Measurements from ENCODE around the gene STRA8. TPM values are rescaled to one million over a fixed set of nuclear protein-coding genes. Genes with fewer than 3 reads are reported as not detected.

Gene STRA8
- polyA plus RNA-seq, 1 donor from 2014 or later: not detected

DNA sequence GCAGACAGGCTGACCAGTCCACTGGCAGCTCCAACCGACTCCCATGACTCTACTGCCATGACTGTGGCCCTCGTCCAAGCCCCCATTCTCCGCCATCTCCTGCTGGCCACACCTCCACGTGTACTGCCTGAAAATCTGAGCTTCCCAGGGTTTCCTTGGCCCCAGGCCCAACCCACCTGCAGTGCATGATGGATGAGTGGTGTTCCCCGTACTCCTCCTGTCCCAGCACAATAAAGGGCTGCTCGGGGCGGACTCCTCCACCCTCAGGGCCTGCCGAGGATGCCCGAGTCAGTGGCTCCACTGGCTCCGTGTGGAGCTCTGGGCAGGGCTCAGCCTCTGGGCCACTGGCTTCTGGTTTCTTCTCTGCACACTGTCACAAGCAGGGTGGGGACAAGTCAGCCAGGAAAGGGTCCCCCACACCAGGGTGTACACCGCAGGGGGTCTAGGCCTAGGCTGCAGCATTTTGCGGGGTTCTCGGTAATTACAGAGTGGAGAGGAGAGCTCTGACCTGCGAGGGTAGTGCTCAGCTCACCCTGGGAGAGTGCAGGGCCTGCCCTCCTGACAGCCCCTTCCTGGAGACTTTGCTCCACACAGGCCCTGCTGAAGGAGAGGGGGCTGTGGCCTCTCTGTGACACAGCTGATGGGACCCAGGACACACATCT lies 37.5 kb upstream of the STRA8 start:
- H3K4me3 Mint-ChIP-seq: no peak overlapping the region
- no peak overlapping the region for H3K27ac Mint-ChIP-seq
- peaks cover 0 to 3% (median 2%) of the 10 kb centered on the region in 3 donors for H3K4me1 Mint-ChIP-seq
- peaks cover 18% of the 10 kb centered on the region for H3K36me3 Mint-ChIP-seq
- no peaks in the 10 kb centered on the region for H3K9me3 Mint-ChIP-seq
- no peaks in the 10 kb centered on the region for H3K27me3 Mint-ChIP-seq

DNA sequence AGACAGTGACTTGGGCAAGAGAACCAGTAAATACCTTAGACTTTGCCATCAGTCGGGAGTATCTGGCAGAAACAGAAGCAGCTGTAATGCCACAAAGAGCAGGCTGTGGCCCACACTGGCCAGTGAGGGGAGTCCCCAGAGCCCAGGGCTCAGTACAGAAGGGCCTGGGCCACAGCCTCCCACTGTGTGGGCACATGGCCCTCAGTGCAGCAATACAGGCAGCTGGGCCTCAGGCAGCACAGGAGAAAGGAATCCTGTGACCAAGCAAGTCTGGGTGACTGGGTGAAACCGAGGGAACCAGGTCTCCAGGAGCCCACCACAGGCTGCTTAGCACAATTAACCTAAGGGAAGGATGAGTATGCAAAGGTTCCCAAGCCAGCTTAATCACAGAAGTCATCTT lies 36.3 kb upstream of the STRA8 start:
- Mint-ChIP-seq H3K4me3 (no peak overlapping the region), H3K4me1 (peaks cover 2 to 5% (median 4%) of the 10 kb centered on the region in 3 donors), H3K9me3 (no peaks in the 10 kb centered on the region), H3K27me3 (no peaks in the 10 kb centered on the region), H3K36me3 (peaks cover 18% of the 10 kb centered on the region), H3K27ac (no peak overlapping the region)

- H3K27me3 Mint-ChIP-seq: no peaks in the 10 kb centered on the region
- H3K9me3 Mint-ChIP-seq: no peaks in the 10 kb centered on the region
- peak overlapping the region in 1 of 3 donors; percentile 13 for H3K27ac Mint-ChIP-seq
- H3K36me3 Mint-ChIP-seq: peaks cover 12% of the 10 kb centered on the region
- no peak overlapping the region for H3K4me3 Mint-ChIP-seq
- peaks cover 2 to 9% (median 5%) of the 10 kb centered on the region in 3 donors for H3K4me1 Mint-ChIP-seq
Measured at GRCh38 chr7:135197906-135198655, 35.6 kb upstream of the STRA8 start.

DNA sequence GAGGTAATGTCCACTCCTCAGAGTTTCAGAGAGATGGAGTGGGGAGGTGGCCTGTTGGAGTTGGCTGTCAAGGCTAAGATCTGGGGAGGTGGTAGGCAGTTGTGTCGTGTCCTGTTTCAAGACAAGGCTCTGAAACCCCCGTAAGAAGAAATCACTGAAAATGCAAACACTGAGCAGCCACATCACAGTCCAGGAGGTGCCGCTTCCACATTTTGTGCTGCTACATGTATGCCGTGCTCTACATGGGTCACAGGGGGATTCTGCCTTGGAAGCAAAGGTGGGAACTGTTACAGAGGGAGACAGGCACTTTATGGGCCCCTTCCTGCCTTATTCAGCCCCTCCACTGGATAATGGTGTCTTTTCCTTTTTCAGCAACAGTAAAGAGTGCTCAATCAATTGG lies 34.2 kb upstream of the STRA8 start:
- Mint-ChIP-seq H3K27me3 (no peaks in the 10 kb centered on the region), H3K4me3 (no peak overlapping the region), H3K27ac (no peak overlapping the region), H3K36me3 (peaks cover 7% of the 10 kb centered on the region), H3K4me1 (peaks cover 4 to 9% (median 7%) of the 10 kb centered on the region in 3 donors), H3K9me3 (no peaks in the 10 kb centered on the region)

GRCh38 chr7:135200821-135201331 lies 32.8 kb upstream of the STRA8 start:
- no peaks in the 10 kb centered on the region for H3K9me3 Mint-ChIP-seq
- peaks cover 7% of the 10 kb centered on the region for H3K36me3 Mint-ChIP-seq
- H3K27ac Mint-ChIP-seq: no peak overlapping the region
- no peaks in the 10 kb centered on the region for H3K27me3 Mint-ChIP-seq
- H3K4me1 Mint-ChIP-seq: peaks cover 4 to 9% (median 7%) of the 10 kb centered on the region in 3 donors
- H3K4me3 Mint-ChIP-seq: no peak overlapping the region

GRCh38 chr7:135201350-135201749 lies 32.3 kb upstream of the STRA8 start:
- H3K36me3 Mint-ChIP-seq: peaks cover 11% of the 10 kb centered on the region
- H3K9me3 Mint-ChIP-seq: no peaks in the 10 kb centered on the region
- peaks cover 4 to 9% (median 9%) of the 10 kb centered on the region in 3 donors for H3K4me1 Mint-ChIP-seq
- H3K27me3 Mint-ChIP-seq: no peaks in the 10 kb centered on the region
- H3K4me3 Mint-ChIP-seq: no peak overlapping the region
- H3K27ac Mint-ChIP-seq: no peak overlapping the region

- H3K27ac Mint-ChIP-seq: no peak overlapping the region
- peaks cover 24 to 32% (median 24%) of the 10 kb centered on the region in 3 donors for H3K4me1 Mint-ChIP-seq
- H3K36me3 Mint-ChIP-seq: peaks cover 9% of the 10 kb centered on the region
- H3K9me3 Mint-ChIP-seq: no peaks in the 10 kb centered on the region
- no peak overlapping the region for H3K4me3 Mint-ChIP-seq
- no peaks in the 10 kb centered on the region for H3K27me3 Mint-ChIP-seq
Measured at GRCh38 chr7:135204341-135204749, 29.3 kb upstream of the STRA8 start.

DNA sequence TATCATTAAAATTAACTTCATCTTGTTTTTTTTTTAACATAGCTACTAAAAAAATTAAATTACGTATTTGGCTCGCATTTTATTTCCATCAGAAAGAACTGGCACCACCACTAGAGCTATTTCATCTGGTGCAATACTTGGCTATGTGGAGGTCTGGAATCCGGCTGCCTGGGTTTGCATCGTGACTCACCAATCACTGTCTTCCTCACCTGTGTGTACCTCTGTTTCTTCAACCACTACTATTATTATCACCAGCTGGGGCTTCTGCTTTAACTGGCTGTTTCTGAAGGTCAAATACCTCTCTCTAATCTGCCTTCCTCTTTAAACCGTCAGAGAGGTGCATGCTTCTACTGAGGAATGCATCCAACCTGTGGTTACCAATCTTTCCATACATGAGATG lies 28.8 kb upstream of the STRA8 start:
- H3K36me3 Mint-ChIP-seq: peaks cover 4% of the 10 kb centered on the region
- peaks cover 24 to 36% (median 27%) of the 10 kb centered on the region in 3 donors for H3K4me1 Mint-ChIP-seq
- no peak overlapping the region for H3K4me3 Mint-ChIP-seq
- H3K27me3 Mint-ChIP-seq: no peaks in the 10 kb centered on the region
- H3K9me3 Mint-ChIP-seq: no peaks in the 10 kb centered on the region
- H3K27ac Mint-ChIP-seq: no peak overlapping the region

GRCh38 chr7:135205850-135206249 lies 27.8 kb upstream of the STRA8 start:
- H3K36me3 Mint-ChIP-seq: peaks cover 4% of the 10 kb centered on the region
- H3K27me3 Mint-ChIP-seq: no peaks in the 10 kb centered on the region
- no peak overlapping the region for H3K4me3 Mint-ChIP-seq
- peak overlapping the region in 1 of 3 donors; percentile 63 for H3K27ac Mint-ChIP-seq
- peaks cover 27 to 39% (median 28%) of the 10 kb centered on the region in 3 donors for H3K4me1 Mint-ChIP-seq
- no peaks in the 10 kb centered on the region for H3K9me3 Mint-ChIP-seq

DNA sequence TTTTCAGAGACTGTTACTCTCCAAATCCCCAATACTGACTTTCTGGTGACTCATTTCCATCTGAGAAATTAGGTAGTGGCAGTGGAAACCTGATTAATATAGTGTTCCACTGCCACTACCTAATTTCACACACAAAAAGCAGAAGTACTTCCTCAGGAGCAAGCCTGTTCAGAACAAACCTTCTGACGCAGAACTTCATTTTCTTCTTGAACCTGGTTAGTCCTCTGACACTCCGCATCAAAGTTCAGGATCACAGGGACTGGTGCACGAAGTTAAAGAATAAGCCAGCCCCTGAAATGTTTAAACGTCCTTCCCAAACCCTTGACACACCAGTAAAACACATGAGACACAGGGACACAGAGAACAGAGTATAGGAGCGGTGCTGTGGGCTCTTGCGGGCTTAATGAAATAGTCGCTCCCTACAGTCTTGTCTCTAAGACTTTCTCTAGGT lies 26.7 kb upstream of the STRA8 start:
- no peaks in the 10 kb centered on the region for H3K27me3 Mint-ChIP-seq
- no peaks in the 10 kb centered on the region for H3K9me3 Mint-ChIP-seq
- H3K4me1 Mint-ChIP-seq: peaks cover 24 to 37% (median 28%) of the 10 kb centered on the region in 3 donors
- peak overlapping the region; percentile 72 to 89 (median 86) for H3K4me3 Mint-ChIP-seq
- peak overlapping the region; percentile 17 to 76 (median 71) for H3K27ac Mint-ChIP-seq
- H3K36me3 Mint-ChIP-seq: peaks cover 4% of the 10 kb centered on the region

- H3K36me3 Mint-ChIP-seq: peaks cover 4% of the 10 kb centered on the region
- peak overlapping the region; percentile 72 to 89 (median 86) for H3K4me3 Mint-ChIP-seq
- peaks cover 24 to 37% (median 27%) of the 10 kb centered on the region in 3 donors for H3K4me1 Mint-ChIP-seq
- no peaks in the 10 kb centered on the region for H3K9me3 Mint-ChIP-seq
- H3K27me3 Mint-ChIP-seq: no peaks in the 10 kb centered on the region
- peak overlapping the region; percentile 17 to 76 (median 71) for H3K27ac Mint-ChIP-seq
Measured at GRCh38 chr7:135207406-135208101, 26.1 kb upstream of the STRA8 start.

DNA sequence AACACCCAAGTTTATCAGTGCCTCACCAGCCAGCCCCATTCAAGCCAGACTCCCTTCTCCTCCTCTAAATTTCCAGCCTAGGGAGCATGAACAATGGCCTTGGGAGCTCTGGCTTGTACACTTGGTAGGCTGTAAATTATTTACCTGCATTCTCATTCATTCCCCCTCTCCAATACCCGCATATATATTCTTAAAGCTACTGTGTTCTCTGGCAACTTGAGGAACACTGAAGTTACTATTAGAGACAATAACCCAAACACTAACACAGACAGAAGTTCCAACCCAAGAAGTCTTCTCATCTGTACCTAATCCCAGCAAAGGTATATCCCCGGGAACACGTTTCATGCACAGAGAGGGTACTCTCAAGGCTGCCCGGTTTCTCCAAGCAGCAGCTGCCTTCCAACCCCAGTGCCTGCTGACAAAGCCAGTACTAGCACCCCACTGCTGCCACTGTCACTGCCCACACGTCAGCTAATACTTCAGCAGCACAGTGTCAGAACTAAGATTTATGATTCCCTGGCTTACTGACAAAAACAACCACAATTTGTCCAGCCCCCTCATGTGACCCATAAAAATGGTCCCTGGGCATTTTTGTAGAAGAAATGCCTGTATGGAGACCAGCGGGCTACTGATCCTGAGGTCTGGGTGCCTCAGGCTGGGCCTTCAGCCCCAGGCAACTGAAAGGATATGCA lies 25.4 kb upstream of the STRA8 start:
- Mint-ChIP-seq H3K4me3 (peak overlapping the region; percentile 41 to 89 (median 72)), H3K27ac (peak overlapping the region in 1 of 3 donors; percentile 88), H3K36me3 (peaks cover 4% of the 10 kb centered on the region), H3K9me3 (no peaks in the 10 kb centered on the region), H3K4me1 (peaks cover 24 to 37% (median 24%) of the 10 kb centered on the region in 3 donors), H3K27me3 (no peaks in the 10 kb centered on the region)

DNA sequence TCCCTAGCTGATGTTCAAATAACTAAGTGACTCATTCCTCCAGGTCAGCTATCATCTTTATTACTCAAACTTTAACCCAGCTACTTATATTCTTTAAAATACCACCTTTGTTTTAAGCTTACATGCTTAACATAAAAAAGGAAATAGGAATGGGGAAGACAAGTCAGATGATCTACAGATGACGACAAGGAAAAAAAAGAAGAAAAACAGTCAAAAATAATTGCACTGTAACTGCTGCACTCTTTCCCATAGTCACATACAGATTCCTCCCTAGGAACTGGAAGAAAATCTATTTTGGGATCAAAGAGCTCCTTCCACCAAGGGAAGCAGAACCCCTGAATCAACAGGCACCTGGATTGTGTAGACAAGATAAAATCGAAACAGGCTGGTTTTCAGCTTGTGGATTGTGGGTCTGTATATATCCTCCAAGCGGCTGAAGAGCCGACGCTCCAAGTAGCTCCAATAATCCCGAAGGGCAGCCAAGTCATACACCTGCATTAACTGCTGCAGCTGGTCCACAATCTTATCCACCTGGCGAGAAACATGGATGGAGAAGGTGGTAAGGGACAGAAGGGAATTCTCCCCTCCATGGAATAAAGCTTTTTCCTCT lies 24.3 kb upstream of the STRA8 start:
- H3K27me3 Mint-ChIP-seq: no peaks in the 10 kb centered on the region
- H3K27ac Mint-ChIP-seq: peak overlapping the region in 2 of 3 donors; percentile 64 to 69
- H3K36me3 Mint-ChIP-seq: peaks cover 4% of the 10 kb centered on the region
- H3K4me3 Mint-ChIP-seq: peak overlapping the region in 3 of 4 donors; percentile 55 to 89 (median 65)
- peaks cover 23 to 36% (median 24%) of the 10 kb centered on the region in 3 donors for H3K4me1 Mint-ChIP-seq
- no peaks in the 10 kb centered on the region for H3K9me3 Mint-ChIP-seq

- Mint-ChIP-seq H3K9me3 (no peaks in the 10 kb centered on the region), H3K36me3 (peaks cover 4% of the 10 kb centered on the region), H3K4me1 (peaks cover 23 to 36% (median 24%) of the 10 kb centered on the region in 3 donors), H3K27me3 (no peaks in the 10 kb centered on the region), H3K27ac (peak overlapping the region; percentile 64 to 98 (median 94)), H3K4me3 (peak overlapping the region; percentile 89 to 98 (median 96))
Measured at GRCh38 chr7:135210888-135211178, 22.8 kb upstream of the STRA8 start.

All from IgD-negative memory B cell (primary cell).